ENCODE results near the gene FITM1. TPM values are rescaled to one million over a fixed set of nuclear protein-coding genes. Genes with fewer than 3 reads are reported as not detected.

FITM1 gene
- total and polyA plus RNA-seq, 12 donors, result 77.0 to 247 (median 131) TPM

GRCh38 chr14:24171422-24172260 lies 41.2 kb downstream of the FITM1 start, which contains the start of gene REC8:
REC8 (plus strand) TSS chr14:24172080; CDS start chr14:24172553, 473 bp downstream.
- intact Hi-C loops (cut with DNase I), result no loop called here
- Histone ChIP-seq H3K36me3 (peaks cover 0 to 87% (median 11%) of the 10 kb centered on the region in 9 donors), H3K4me3 (peak within 1 kb of the TSS in 9 of 10 donors; percentile 1 to 52 (median 39)), H3K4me1 (peaks cover 0 to 26% (median 11%) of the 10 kb centered on the region in 9 donors), H3K27ac (peak within 1 kb of the TSS in 1 of 10 donors; percentile 36), H3K9me3 (no peaks in the 10 kb centered on the region), H3K27me3 (no peaks in the 10 kb centered on the region)
- TF ChIP-seq CTCF (IDR thresholded peaks at IDR 0.05), result no peak
- WGBS, 2 donors, result 14 to 26% methylated on average over 63 of the region's 63 CpGs
- peak; percentile 65 to 74 for DNase-seq
- ATAC-seq, result peak; percentile 45 to 81 (median 70)

- H3K4me1 ChIP-seq, result peaks cover 0 to 20% (median 11%) of the 10 kb centered on the region in 9 donors
- 31 to 44% methylated on average over 30 of the region's 30 CpGs for WGBS, 2 donors
- intact Hi-C loops (cut with DNase I), result no loop called here
- no peak for TF ChIP-seq CTCF (IDR thresholded peaks at IDR 0.05)
- H3K36me3 ChIP-seq, result peaks cover 0 to 87% (median 14%) of the 10 kb centered on the region in 9 donors
- DNase-seq (no peak), ATAC-seq (no peak)
- H3K9me3 ChIP-seq, result no peaks in the 10 kb centered on the region
- peak overlapping the region in 1 of 10 donors; percentile 36 for H3K27ac ChIP-seq
- no peaks in the 10 kb centered on the region for H3K27me3 ChIP-seq
- H3K4me3 ChIP-seq, result peak overlapping the region in 7 of 10 donors; percentile 24 to 52 (median 40)
Measured at GRCh38 chr14:24172261-24172860, 41.9 kb downstream of the FITM1 start.

- no peaks in the 10 kb centered on the region for H3K27me3 ChIP-seq
- H3K9me3 ChIP-seq, result no peaks in the 10 kb centered on the region
- no peak for TF ChIP-seq CTCF (IDR thresholded peaks at IDR 0.05)
- ATAC-seq (peak in 1 of 8 donors; percentile 14), DNase-seq (no peak)
- H3K36me3 ChIP-seq, result peaks cover 0 to 87% (median 10%) of the 10 kb centered on the region in 9 donors
- peak overlapping the region in 1 of 10 donors; percentile 52 for H3K4me3 ChIP-seq
- 63 to 74% methylated on average over 20 of the region's 20 CpGs for WGBS, 2 donors
- intact Hi-C loops (cut with DNase I), result no loop called here
- H3K27ac ChIP-seq, result no peak overlapping the region
- peaks cover 0 to 20% (median 11%) of the 10 kb centered on the region in 9 donors for H3K4me1 ChIP-seq
Measured at GRCh38 chr14:24172871-24173281, 42.4 kb downstream of the FITM1 start.

- no peak overlapping the region for H3K27ac ChIP-seq
- no peaks in the 10 kb centered on the region for H3K27me3 ChIP-seq
- DNase-seq (no peak), ATAC-seq (no peak)
- intact Hi-C loops (cut with DNase I), result no loop called here
- no peak for TF ChIP-seq CTCF (IDR thresholded peaks at IDR 0.05)
- no peaks in the 10 kb centered on the region for H3K9me3 ChIP-seq
- WGBS, 2 donors, result 95 to 96% methylated on average over 5 of the region's 5 CpGs
- peaks cover 0 to 25% (median 21%) of the 10 kb centered on the region in 9 donors for H3K4me1 ChIP-seq
- H3K4me3 ChIP-seq, result no peak overlapping the region
- peaks cover 0 to 95% (median 22%) of the 10 kb centered on the region in 9 donors for H3K36me3 ChIP-seq
Measured at GRCh38 chr14:24176599-24176998, 46.1 kb downstream of the FITM1 start.
